Progenitor cell of endocrine pancreas (in vitro differentiated cells): ENCODE measurements around the gene DPM3. TPM values are rescaled to one million over a fixed set of nuclear protein-coding genes. Genes with fewer than 3 reads are reported as not detected.
"Not testable (repeated sequence)": the region's sequence is repeated elsewhere in the genome, so short reads cannot be mapped to it uniquely, and the experiment has no call there.

Experiments used
- DNase-seq: peaks from one replicate; pipeline ENCODE4 v3.0.0; 2021; ENCODE audit warnings: low spot score; ENCODE audit not compliant: unreplicated experiment
- H3K27ac Mint-ChIP-seq: 2 replicates; pipeline ENCODE4 v1.8.0; 2021; ENCODE audit warnings: mild to moderate bottlenecking, moderate library complexity, mixed read lengths
- H3K27me3 Mint-ChIP-seq: 2 replicates; pipeline ENCODE4 v1.8.0; 2021; ENCODE audit warnings: mixed read lengths
- H3K36me3 Mint-ChIP-seq: 2 replicates; pipeline ENCODE4 v1.8.0; 2022; ENCODE audit warnings: mixed read lengths; ENCODE audit not compliant: insufficient read depth
- H3K4me1 Mint-ChIP-seq: 2 replicates; pipeline ENCODE4 v1.8.0; 2021; ENCODE audit warnings: low read depth, mixed read lengths
- H3K4me3 Mint-ChIP-seq: 2 replicates; pipeline ENCODE4 v1.8.0; 2021; ENCODE audit warnings: low read depth, mild to moderate bottlenecking, moderate library complexity, mixed read lengths
- H3K9me3 Mint-ChIP-seq: 2 replicates; pipeline ENCODE4 v1.8.0; 2021; ENCODE audit warnings: low read depth, mixed read lengths
- CTCF ChIP-seq: fragments of 200-600 bp; sonication (generic); IDR thresholded peaks from one replicate; pipeline ENCODE4 v1.5.0; 2021; ENCODE audit warnings: antibody characterized with exemption, mild to moderate bottlenecking; ENCODE audit not compliant: unreplicated experiment
- total RNA-seq: library from RNA; stranded (reverse); gene quantifications from 2 replicates; pipeline ENCODE4 v1.2.1, GENCODE V29; 2021

DPM3 gene
- total RNA-seq, 1 donor from 2014 or later, result 49.3 TPM

GRCh38 chr1:155160128-155160527, 19.8 kb upstream of the DPM3 start:
- Mint-ChIP-seq H3K4me1 (no peaks in the 10 kb centered on the region), H3K27ac (peak overlapping the region; percentile 17), H3K9me3 (no peaks in the 10 kb centered on the region), H3K4me3 (no peak overlapping the region), H3K36me3 (no peaks in the 10 kb centered on the region), H3K27me3 (peaks cover 20% of the 10 kb centered on the region)
- no peak for TF ChIP-seq CTCF
- DNase-seq, result no peak

GRCh38 chr1:155158991-155159390, 18.7 kb upstream of the DPM3 start:
- H3K27me3 Mint-ChIP-seq, result peaks cover 25% of the 10 kb centered on the region
- no peak for DNase-seq
- H3K4me1 Mint-ChIP-seq, result no peaks in the 10 kb centered on the region
- no peaks in the 10 kb centered on the region for H3K36me3 Mint-ChIP-seq
- H3K27ac Mint-ChIP-seq, result no peak overlapping the region
- TF ChIP-seq CTCF, result no peak
- H3K4me3 Mint-ChIP-seq, result no peak overlapping the region
- H3K9me3 Mint-ChIP-seq, result no peaks in the 10 kb centered on the region

GRCh38 chr1:155155996-155156643, 15.8 kb upstream of the DPM3 start:
- peaks cover 33% of the 10 kb centered on the region for H3K27me3 Mint-ChIP-seq
- not testable (repeated sequence) for H3K27ac Mint-ChIP-seq, H3K9me3 Mint-ChIP-seq, H3K36me3 Mint-ChIP-seq, H3K4me1 Mint-ChIP-seq, DNase-seq, H3K4me3 Mint-ChIP-seq

GRCh38 chr1:155145491-155145890, 5.2 kb upstream of the DPM3 start:
- Mint-ChIP-seq H3K9me3 (no peaks in the 10 kb centered on the region), H3K36me3 (no peaks in the 10 kb centered on the region), H3K27ac (no peak overlapping the region), H3K4me1 (peaks cover under 1% of the 10 kb centered on the region), H3K4me3 (no peak overlapping the region), H3K27me3 (peaks cover 43% of the 10 kb centered on the region)
- DNase-seq, result no peak
- no peak for TF ChIP-seq CTCF

- Mint-ChIP-seq H3K4me3 (peak overlapping the region; percentile 44), H3K36me3 (peaks cover 1% of the 10 kb centered on the region), H3K4me1 (peaks cover 9% of the 10 kb centered on the region), H3K27ac (no peak overlapping the region), H3K9me3 (no peaks in the 10 kb centered on the region), H3K27me3 (peaks cover 23% of the 10 kb centered on the region)
- no peak for TF ChIP-seq CTCF
- DNase-seq, result no peak
Measured at GRCh38 chr1:155141749-155142148, 1.4 kb upstream of the DPM3 start.

GRCh38 chr1:155140630-155140953, 261 bp upstream of the DPM3 start:
- Mint-ChIP-seq H3K36me3 (peaks cover 1% of the 10 kb centered on the region), H3K27me3 (peaks cover 17% of the 10 kb centered on the region), H3K4me1 (peaks cover 13% of the 10 kb centered on the region), H3K27ac (peak overlapping the region; percentile 95), H3K9me3 (no peaks in the 10 kb centered on the region), H3K4me3 (peak overlapping the region; percentile 97)
- no peak for DNase-seq
- no peak for TF ChIP-seq CTCF
